Measurements from ENCODE around the gene ZNF146.

Gene ZNF146

DNA sequence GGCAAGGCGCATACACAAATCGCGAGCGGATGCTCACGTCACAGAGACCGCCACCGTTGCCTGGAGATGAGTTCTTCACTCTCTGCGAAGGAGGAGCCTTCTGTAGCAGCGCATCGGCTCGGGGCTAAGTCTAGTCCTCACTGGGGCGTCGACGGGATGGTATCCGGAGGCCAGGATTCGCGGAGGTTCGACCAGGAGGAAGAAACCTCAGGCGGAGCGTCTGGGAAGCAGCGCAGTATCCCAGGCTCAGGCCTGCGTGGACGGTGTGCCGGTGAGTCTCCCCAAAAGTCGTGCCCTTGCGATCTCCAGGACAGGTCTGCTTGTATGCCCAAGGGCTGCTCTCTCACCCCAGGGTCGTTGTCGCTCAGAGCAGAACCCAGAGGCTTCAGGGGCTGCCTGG, 40.4 kb downstream of the ZNF146 start:
- no peak overlapping the region for H3K4me3 ChIP-seq (ENCODE audit: low read depth, low read length)
- DNase-seq (ENCODE audit: low read depth), result no peak
- TF ChIP-seq, protein P1, sequence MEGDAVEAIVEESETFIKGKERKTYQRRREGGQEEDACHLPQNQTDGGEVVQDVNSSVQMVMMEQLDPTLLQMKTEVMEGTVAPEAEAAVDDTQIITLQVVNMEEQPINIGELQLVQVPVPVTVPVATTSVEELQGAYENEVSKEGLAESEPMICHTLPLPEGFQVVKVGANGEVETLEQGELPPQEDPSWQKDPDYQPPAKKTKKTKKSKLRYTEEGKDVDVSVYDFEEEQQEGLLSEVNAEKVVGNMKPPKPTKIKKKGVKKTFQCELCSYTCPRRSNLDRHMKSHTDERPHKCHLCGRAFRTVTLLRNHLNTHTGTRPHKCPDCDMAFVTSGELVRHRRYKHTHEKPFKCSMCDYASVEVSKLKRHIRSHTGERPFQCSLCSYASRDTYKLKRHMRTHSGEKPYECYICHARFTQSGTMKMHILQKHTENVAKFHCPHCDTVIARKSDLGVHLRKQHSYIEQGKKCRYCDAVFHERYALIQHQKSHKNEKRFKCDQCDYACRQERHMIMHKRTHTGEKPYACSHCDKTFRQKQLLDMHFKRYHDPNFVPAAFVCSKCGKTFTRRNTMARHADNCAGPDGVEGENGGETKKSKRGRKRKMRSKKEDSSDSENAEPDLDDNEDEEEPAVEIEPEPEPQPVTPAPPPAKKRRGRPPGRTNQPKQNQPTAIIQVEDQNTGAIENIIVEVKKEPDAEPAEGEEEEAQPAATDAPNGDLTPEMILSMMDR (IDR thresholded peaks at IDR 0.05; ENCODE audit: low read depth, low read length), result no peak
- TF ChIP-seq POLR2A (IDR thresholded peaks at IDR 0.05; ENCODE audit: extremely low read depth, insufficient read length) (no peak), MYC (IDR thresholded peaks at IDR 0.05; ENCODE audit: low read depth, low read length) (no peak)
- TF ChIP-seq, protein P2, sequence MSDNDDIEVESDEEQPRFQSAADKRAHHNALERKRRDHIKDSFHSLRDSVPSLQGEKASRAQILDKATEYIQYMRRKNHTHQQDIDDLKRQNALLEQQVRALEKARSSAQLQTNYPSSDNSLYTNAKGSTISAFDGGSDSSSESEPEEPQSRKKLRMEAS (IDR thresholded peaks at IDR 0.05; ENCODE audit: low read depth, low read length), result no peak

DNA sequence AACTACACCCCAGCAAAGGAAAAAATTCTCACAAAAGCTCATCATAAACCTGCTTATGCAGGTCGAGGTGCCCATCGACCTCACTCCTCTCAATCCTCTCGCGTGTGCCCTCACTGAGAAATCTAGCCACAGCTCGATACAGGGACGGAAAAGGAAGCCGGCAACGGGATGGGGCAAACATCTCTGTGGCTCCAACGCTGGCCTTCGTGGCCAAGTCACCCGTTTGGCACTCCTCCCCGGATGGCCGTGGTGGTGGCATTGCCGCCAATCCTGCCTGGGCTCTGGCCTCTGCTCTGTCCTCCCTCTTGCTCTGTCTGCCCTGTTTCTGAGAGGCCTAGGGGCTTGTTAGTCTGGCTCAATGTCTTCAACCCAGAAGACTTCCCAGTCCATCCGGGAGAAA, 41.2 kb downstream of the ZNF146 start:
- TF ChIP-seq, protein P1 (IDR thresholded peaks at IDR 0.05; ENCODE audit: low read depth, low read length), result no peak
- TF ChIP-seq, protein P2 (IDR thresholded peaks at IDR 0.05; ENCODE audit: low read depth, low read length), result no peak
- no peak for TF ChIP-seq POLR2A (IDR thresholded peaks at IDR 0.05; ENCODE audit: extremely low read depth, insufficient read length)
- TF ChIP-seq MYC (IDR thresholded peaks at IDR 0.05; ENCODE audit: low read depth, low read length), result no peak
- no peak overlapping the region for H3K4me3 ChIP-seq (ENCODE audit: low read depth, low read length)
- DNase-seq (ENCODE audit: low read depth), result no peak

DNA sequence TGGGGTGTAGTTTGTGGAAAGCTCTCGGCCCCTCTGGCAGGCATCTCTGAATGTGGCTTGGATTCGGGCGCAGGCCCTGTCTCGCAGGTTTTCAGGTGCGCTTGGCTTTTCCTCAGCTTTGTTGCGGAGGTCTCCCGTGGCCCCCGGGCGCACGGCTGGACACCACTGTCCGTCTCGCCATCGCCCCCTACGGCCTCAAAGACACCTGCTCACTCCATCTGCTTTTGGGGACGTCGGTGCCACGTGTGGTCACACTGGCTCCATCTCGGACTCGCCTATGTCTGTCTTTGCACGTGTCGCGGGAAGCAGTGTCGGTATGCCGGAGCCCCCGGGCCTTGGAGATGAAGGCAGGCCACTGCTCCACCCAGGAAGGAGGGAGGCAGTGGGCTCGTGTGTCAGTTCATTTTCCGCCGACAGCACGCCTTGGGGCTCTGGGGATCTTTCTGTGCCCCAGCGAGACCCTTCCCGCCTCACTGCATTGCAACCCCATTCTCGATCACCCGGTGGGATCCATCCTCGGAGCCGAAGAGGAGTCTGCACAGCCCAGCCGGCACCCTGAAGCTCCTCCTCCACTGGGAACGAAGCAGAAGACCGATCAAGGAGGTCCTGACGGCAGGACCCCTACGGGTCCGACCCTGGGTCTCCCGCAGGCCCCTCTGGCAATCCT, 42.1 kb downstream of the ZNF146 start:
- DNase-seq (ENCODE audit: low read depth), result no peak
- H3K4me3 ChIP-seq (ENCODE audit: low read depth, low read length), result no peak overlapping the region
- TF ChIP-seq, protein P1 (IDR thresholded peaks at IDR 0.05; ENCODE audit: low read depth, low read length), result no peak
- TF ChIP-seq POLR2A (IDR thresholded peaks at IDR 0.05; ENCODE audit: extremely low read depth, insufficient read length), result no peak
- TF ChIP-seq, protein P2 (IDR thresholded peaks at IDR 0.05; ENCODE audit: low read depth, low read length), result no peak
- TF ChIP-seq MYC (IDR thresholded peaks at IDR 0.05; ENCODE audit: low read depth, low read length), result no peak

DNA sequence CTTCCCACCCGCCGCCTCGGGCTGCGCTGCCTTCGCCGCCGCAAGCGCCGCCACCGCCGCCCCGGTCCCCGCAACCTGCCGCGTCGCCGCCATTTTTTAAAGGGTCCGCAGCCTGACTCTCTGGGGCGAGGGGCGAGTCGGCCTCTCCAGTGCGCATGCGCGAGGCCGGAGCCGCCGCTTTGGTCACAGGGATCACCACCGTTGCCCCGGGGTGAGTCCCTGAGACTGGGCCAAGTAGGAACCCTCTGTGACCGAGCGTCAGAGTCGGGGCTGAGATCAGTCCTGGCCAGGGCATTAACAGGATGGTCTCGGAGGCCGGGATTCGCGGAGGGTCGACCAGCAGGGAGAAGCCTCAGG, 42.6 kb downstream of the ZNF146 start:
- DNase-seq (ENCODE audit: low read depth), result no peak
- H3K4me3 ChIP-seq (ENCODE audit: low read depth, low read length), result no peak overlapping the region
- TF ChIP-seq POLR2A (IDR thresholded peaks at IDR 0.05; ENCODE audit: extremely low read depth, insufficient read length) (no peak), MYC (IDR thresholded peaks at IDR 0.05; ENCODE audit: low read depth, low read length) (no peak)
- TF ChIP-seq, protein P1 (IDR thresholded peaks at IDR 0.05; ENCODE audit: low read depth, low read length), result no peak
- TF ChIP-seq, protein P2 (IDR thresholded peaks at IDR 0.05; ENCODE audit: low read depth, low read length), result no peak

DNA sequence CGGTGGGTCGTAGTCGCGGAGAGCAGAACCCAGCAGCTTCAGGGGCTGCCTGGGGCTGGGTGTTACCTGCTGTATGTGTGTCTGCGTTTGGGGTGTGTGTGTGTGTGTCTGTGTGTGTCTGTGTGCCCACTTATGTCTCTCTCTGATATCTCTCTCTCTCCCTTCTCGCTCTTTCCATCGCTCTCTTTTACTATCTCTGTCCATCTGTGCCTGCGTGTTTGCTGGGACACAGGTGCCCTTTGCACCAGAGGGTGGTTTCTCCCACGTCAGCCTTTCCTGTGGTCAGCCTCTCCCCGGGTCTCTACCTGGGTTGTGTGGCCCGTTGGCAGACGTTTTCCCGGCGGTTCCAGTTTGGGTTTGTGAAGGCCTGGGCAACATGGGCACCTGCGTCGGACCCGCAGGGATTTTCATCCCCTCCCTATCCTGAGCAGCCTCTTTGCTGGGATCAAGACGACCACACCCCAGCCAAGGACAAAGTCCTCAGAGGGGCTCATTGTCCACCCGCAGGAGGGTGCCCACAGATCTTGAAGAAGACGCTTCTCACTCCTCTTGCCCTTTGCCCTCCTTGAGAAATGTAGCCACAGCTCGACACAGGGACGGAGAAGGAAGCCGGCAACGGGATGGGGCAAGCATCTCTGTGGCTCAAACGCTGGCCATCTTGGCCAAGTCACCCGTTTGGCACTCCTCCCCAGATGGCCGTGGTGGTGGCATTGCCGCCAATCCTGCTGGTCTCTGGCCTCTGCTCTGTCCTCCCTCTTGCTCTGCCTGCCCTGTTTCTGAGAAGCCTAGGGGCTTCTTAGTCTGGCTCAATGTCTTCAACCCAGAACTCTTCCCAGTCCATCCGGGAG, 43.3 kb downstream of the ZNF146 start:
- DNase-seq (ENCODE audit: low read depth), result no peak
- no peak for TF ChIP-seq MYC (IDR thresholded peaks at IDR 0.05; ENCODE audit: low read depth, low read length)
- TF ChIP-seq, protein P2 (IDR thresholded peaks at IDR 0.05; ENCODE audit: low read depth, low read length), result no peak
- TF ChIP-seq, protein P1 (IDR thresholded peaks at IDR 0.05; ENCODE audit: low read depth, low read length), result no peak
- no peak for TF ChIP-seq POLR2A (IDR thresholded peaks at IDR 0.05; ENCODE audit: extremely low read depth, insufficient read length)
- no peak overlapping the region for H3K4me3 ChIP-seq (ENCODE audit: low read depth, low read length)
